Natural killer cell (primary cell): Measurements from ENCODE around the gene MORN1. TPM values are rescaled to one million over a fixed set of nuclear protein-coding genes. Genes with fewer than 3 reads are reported as not detected.

Source experiments
- ATAC-seq, 3 donors: fragments of 150-1000 bp in 2 of 3; fragments of 200-7000 bp in 1 of 3; cut with Tn5 transposase; 1 replicate in 1 of 3; 2 replicates in 2 of 3; pipeline ENCODE4 v1.10.0; 2021; ENCODE audit warnings: mild to moderate bottlenecking in 2 of 3, moderate library complexity in 2 of 3
- DNase-seq, 2 donors: peaks; one replicate each; pipeline versions ENCODE4 v3.0.0 to v3.0.0-alpha.2; 2013 to 2021; ENCODE audit warnings: mixed read lengths in 1 of 2
- H3K27ac ChIP-seq: one replicate; pipeline ENCODE4 v1.5.1; 2013; ENCODE audit warnings: mild to moderate bottlenecking, low read length
- H3K27me3 ChIP-seq: one replicate; pipeline ENCODE4 v1.6.1; 2013; ENCODE audit warnings: low read length; ENCODE audit not compliant: control insufficient read depth, insufficient read depth
- H3K36me3 ChIP-seq: one replicate; pipeline ENCODE4 v1.6.1; 2013; ENCODE audit warnings: low read length; ENCODE audit not compliant: control insufficient read depth, insufficient read depth
- H3K4me1 ChIP-seq: one replicate; pipeline ENCODE4 v1.6.1; 2013; ENCODE audit warnings: low read length; ENCODE audit not compliant: control insufficient read depth, insufficient read depth
- H3K4me3 ChIP-seq: one replicate; pipeline ENCODE4 v1.5.1; 2013; ENCODE audit warnings: low read length
- H3K9me3 ChIP-seq: one replicate; pipeline ENCODE4 v1.6.1; 2013; ENCODE audit warnings: low read length; ENCODE audit not compliant: control insufficient read depth, insufficient read depth
- H3K27ac Mint-ChIP-seq, 2 donors: one replicate each; pipeline ENCODE4 v1.8.0; 2022; ENCODE audit warnings: mild to moderate bottlenecking in 2 of 2, mixed read lengths in 2 of 2, moderate library complexity in 1 of 2
- H3K27me3 Mint-ChIP-seq, 2 donors: one replicate each; pipeline ENCODE4 v1.8.0; 2022; ENCODE audit warnings: low read depth in 2 of 2, mixed read lengths in 2 of 2
- H3K36me3 Mint-ChIP-seq: one replicate; pipeline ENCODE4 v1.8.0; 2022; ENCODE audit warnings: mixed read lengths
- H3K4me1 Mint-ChIP-seq, 2 donors: one replicate each; pipeline ENCODE4 v1.8.0; 2022; ENCODE audit warnings: mixed read lengths in 2 of 2
- H3K4me3 Mint-ChIP-seq: one replicate; pipeline ENCODE4 v1.8.0; 2022; ENCODE audit warnings: mild to moderate bottlenecking, moderate library complexity, mixed read lengths
- H3K9me3 Mint-ChIP-seq, 2 donors: one replicate each; pipeline ENCODE4 v1.8.0; 2022; ENCODE audit warnings: mixed read lengths in 2 of 2
- CTCF ChIP-seq: fragments of 200-600 bp; IDR thresholded peaks from one replicate; pipeline ENCODE4 v1.8.0; 2022; ENCODE audit warnings: antibody characterized with exemption
- WGBS: methylation state at CpG from one replicate; pipeline ENCODE4 v1.1.7; 2013; ENCODE audit warnings: missing lambda C conversion rate; ENCODE audit not compliant: insufficient coverage; 5-methylcytosine and 5-hydroxymethylcytosine counted together
- intact Hi-C: fragments of 100-400 bp; cut with micrococcal nuclease; formaldehyde crosslinking; loops from one replicate; pipeline ENCODE4 v1.14.2; 2022
- total RNA-seq, 4 donors: library from RNA; stranded (reverse); fragments of 120-200 nt in 1 of 4; gene quantifications; one replicate each; pipeline versions ENCODE4 v1.2.3 to v1.2.4, GENCODE V29; 2013 to 2022

Gene MORN1
- total RNA-seq, 3 donors from 2014 or later (not counting 1 experiment from before 2014, with no cell fraction given): 8.0 to 9.3 (median 8.8) TPM

GRCh38 chr1:2274929-2275475, 116.4 kb downstream of the MORN1 start:
- Histone ChIP-seq H3K27ac (no peak overlapping the region), H3K27me3 (no peaks in the 10 kb centered on the region), H3K4me3 (no peak overlapping the region), H3K36me3 (peaks cover 2% of the 10 kb centered on the region), H3K9me3 (no peaks in the 10 kb centered on the region), H3K4me1 (peaks cover 74% of the 10 kb centered on the region)
- no peak for TF ChIP-seq CTCF
- Mint-ChIP-seq H3K27me3 (no peaks in the 10 kb centered on the region), H3K9me3 (no peaks in the 10 kb centered on the region), H3K27ac (no peak overlapping the region), H3K36me3 (no peaks in the 10 kb centered on the region), H3K4me1 (peaks cover 16 to 33% of the 10 kb centered on the region in 2 donors), H3K4me3 (peak overlapping the region; percentile 6)
- intact Hi-C loops: no loop called here
- DNase-seq (no peak), ATAC-seq (no peak)
- 68% methylated on average over 21 of the region's 21 CpGs for WGBS

- intact Hi-C loops: no loop called here
- H3K9me3 ChIP-seq: no peaks in the 10 kb centered on the region
- Mint-ChIP-seq H3K27me3 (no peaks in the 10 kb centered on the region), H3K9me3 (no peaks in the 10 kb centered on the region), H3K4me1 (peaks cover 16 to 29% of the 10 kb centered on the region in 2 donors), H3K4me3 (no peak overlapping the region), H3K27ac (no peak overlapping the region), H3K36me3 (no peaks in the 10 kb centered on the region)
- H3K4me1 ChIP-seq: peaks cover 69% of the 10 kb centered on the region
- peaks cover 2% of the 10 kb centered on the region for H3K36me3 ChIP-seq
- H3K27me3 ChIP-seq: no peaks in the 10 kb centered on the region
- WGBS: 95% methylated on average over 24 of the region's 24 CpGs
- no peak overlapping the region for H3K27ac ChIP-seq
- TF ChIP-seq CTCF: no peak
- no peak for DNase-seq
- H3K4me3 ChIP-seq: no peak overlapping the region
- no peak for ATAC-seq
Observed at GRCh38 chr1:2274231-2274928, 117.0 kb downstream of the MORN1 start.

GRCh38 chr1:2273401-2274090, 117.8 kb downstream of the MORN1 start:
- no peaks in the 10 kb centered on the region for H3K27me3 ChIP-seq
- H3K4me1 Mint-ChIP-seq: peaks cover 16 to 30% of the 10 kb centered on the region in 2 donors

More at GRCh38 chr1:2273401-2274090, 117.8 kb downstream of the MORN1 start:
- Histone ChIP-seq H3K4me1 (peaks cover 61% of the 10 kb centered on the region), H3K9me3 (no peaks in the 10 kb centered on the region), H3K27ac (no peak overlapping the region), H3K4me3 (no peak overlapping the region), H3K36me3 (peaks cover 2% of the 10 kb centered on the region)
- H3K9me3 Mint-ChIP-seq: no peaks in the 10 kb centered on the region
- no peak overlapping the region for H3K4me3 Mint-ChIP-seq
- ATAC-seq: no peak
- no peak overlapping the region for H3K27ac Mint-ChIP-seq
- TF ChIP-seq CTCF: no peak
- intact Hi-C loops: no loop called here
- DNase-seq: no peak
- no peaks in the 10 kb centered on the region for H3K27me3 Mint-ChIP-seq
- no peaks in the 10 kb centered on the region for H3K36me3 Mint-ChIP-seq
- WGBS: 96% methylated on average over 27 of the region's 29 CpGs
